Activated T-cell treated with anti-CD3 and anti-CD28 coated beads, Interleukin-2, amount 50 U/mL, for 4 hours (primary cell): ENCODE data around the gene GGACT. TPM values are rescaled to one million over a fixed set of nuclear protein-coding genes. Genes with fewer than 3 reads are reported as not detected.
"Not testable (repeated sequence)": the region's sequence is repeated elsewhere in the genome, so short reads cannot be mapped to it uniquely, and the experiment has no call there.

ENCODE experiments used
- ATAC-seq, 2 donors: fragments of 200-7000 bp; cut with Tn5 transposase; one replicate each; pipeline ENCODE4 v1.10.0; 2021
- DNase-seq: peaks from one replicate; pipeline ENCODE4 v3.0.0-alpha.2; 2020
- H3K27me3 Mint-ChIP-seq: one replicate; pipeline ENCODE4 v1.8.0; 2021; ENCODE audit warnings: low read depth, mixed read lengths
- H3K36me3 Mint-ChIP-seq: one replicate; pipeline ENCODE4 v1.8.0; 2022; ENCODE audit warnings: mixed read lengths; ENCODE audit not compliant: insufficient read depth
- H3K4me1 Mint-ChIP-seq: one replicate; pipeline ENCODE4 v1.8.0; 2021; ENCODE audit warnings: low read depth, mixed read lengths
- H3K4me3 Mint-ChIP-seq: one replicate; pipeline ENCODE4 v1.8.0; 2021; ENCODE audit warnings: mild to moderate bottlenecking, moderate library complexity, mixed read lengths
- H3K9me3 Mint-ChIP-seq: one replicate; pipeline ENCODE4 v1.8.0; 2021; ENCODE audit warnings: mixed read lengths
- total RNA-seq, 3 donors: library from RNA; stranded (reverse); gene quantifications; one replicate each; pipeline ENCODE4 v1.2.1, GENCODE V29; 2021

GGACT gene
- total RNA-seq, 3 donors from 2014 or later, result 2.9 to 4.1 (median 3.9) TPM

- ATAC-seq (no peak), DNase-seq (no peak)
- Mint-ChIP-seq H3K4me1 (peaks cover 27% of the 10 kb centered on the region), H3K27me3 (no peaks in the 10 kb centered on the region), H3K9me3 (no peaks in the 10 kb centered on the region), H3K36me3 (peaks cover 9% of the 10 kb centered on the region), H3K4me3 (no peak overlapping the region)
These were observed 53.7 kb downstream of the GGACT start for GRCh38 chr13:100534911-100535310.

GRCh38 chr13:100534147-100534843, 54.3 kb downstream of the GGACT start:
- Mint-ChIP-seq H3K4me3 (no peak overlapping the region), H3K4me1 (peaks cover 25% of the 10 kb centered on the region), H3K36me3 (peaks cover 12% of the 10 kb centered on the region), H3K9me3 (no peaks in the 10 kb centered on the region), H3K27me3 (no peaks in the 10 kb centered on the region)
- DNase-seq (no peak), ATAC-seq (no peak)

GRCh38 chr13:100533588-100534041, 55.0 kb downstream of the GGACT start:
- H3K9me3 Mint-ChIP-seq, result no peaks in the 10 kb centered on the region
- H3K36me3 Mint-ChIP-seq, result peaks cover 17% of the 10 kb centered on the region
- ATAC-seq (no peak), DNase-seq (no peak)
- peaks cover 18% of the 10 kb centered on the region for H3K4me1 Mint-ChIP-seq
- no peak overlapping the region for H3K4me3 Mint-ChIP-seq
- no peaks in the 10 kb centered on the region for H3K27me3 Mint-ChIP-seq

GRCh38 chr13:100532836-100533435, 55.7 kb downstream of the GGACT start:
- Mint-ChIP-seq H3K4me1 (peaks cover 12% of the 10 kb centered on the region), H3K4me3 (no peak overlapping the region), H3K36me3 (peaks cover 21% of the 10 kb centered on the region), H3K9me3 (no peaks in the 10 kb centered on the region), H3K27me3 (no peaks in the 10 kb centered on the region)
- DNase-seq (no peak), ATAC-seq (no peak)

- Mint-ChIP-seq H3K27me3 (no peaks in the 10 kb centered on the region), H3K4me3 (no peak overlapping the region), H3K36me3 (peaks cover 17% of the 10 kb centered on the region), H3K4me1 (peaks cover 5% of the 10 kb centered on the region), H3K9me3 (no peaks in the 10 kb centered on the region)
- DNase-seq (no peak), ATAC-seq (no peak)
These were observed 56.4 kb downstream of the GGACT start for GRCh38 chr13:100532090-100532766.

GRCh38 chr13:100530671-100531213, 57.8 kb downstream of the GGACT start:
- ATAC-seq (no peak), DNase-seq (no peak)
- no peak overlapping the region for H3K4me3 Mint-ChIP-seq
- no peaks in the 10 kb centered on the region for H3K9me3 Mint-ChIP-seq
- peaks cover 16% of the 10 kb centered on the region for H3K36me3 Mint-ChIP-seq
- no peaks in the 10 kb centered on the region for H3K27me3 Mint-ChIP-seq
- no peaks in the 10 kb centered on the region for H3K4me1 Mint-ChIP-seq

- Mint-ChIP-seq H3K27me3 (no peaks in the 10 kb centered on the region), H3K9me3 (no peaks in the 10 kb centered on the region), H3K4me3 (no peak overlapping the region), H3K4me1 (no peaks in the 10 kb centered on the region), H3K36me3 (peaks cover 16% of the 10 kb centered on the region)
- ATAC-seq, result no peak
- no peak for DNase-seq
These were observed 58.8 kb downstream of the GGACT start for GRCh38 chr13:100529666-100530377.

- H3K9me3 Mint-ChIP-seq, result no peaks in the 10 kb centered on the region
- no peak overlapping the region for H3K4me3 Mint-ChIP-seq
- H3K27me3 Mint-ChIP-seq, result no peaks in the 10 kb centered on the region
- ATAC-seq, result no peak
- DNase-seq, result no peak
- no peaks in the 10 kb centered on the region for H3K4me1 Mint-ChIP-seq
- H3K36me3 Mint-ChIP-seq, result peaks cover 16% of the 10 kb centered on the region
These were observed 59.8 kb downstream of the GGACT start for GRCh38 chr13:100528820-100529219.

- Mint-ChIP-seq H3K4me1 (no peaks in the 10 kb centered on the region), H3K4me3 (no peak overlapping the region), H3K9me3 (no peaks in the 10 kb centered on the region), H3K27me3 (no peaks in the 10 kb centered on the region), H3K36me3 (peaks cover 16% of the 10 kb centered on the region)
- DNase-seq (no peak), ATAC-seq (no peak)
These were observed 60.2 kb downstream of the GGACT start for GRCh38 chr13:100528353-100528752.

GRCh38 chr13:100527644-100528043, 60.9 kb downstream of the GGACT start:
- Mint-ChIP-seq H3K9me3 (no peaks in the 10 kb centered on the region), H3K36me3 (peaks cover 16% of the 10 kb centered on the region), H3K4me3 (no peak overlapping the region), H3K27me3 (no peaks in the 10 kb centered on the region), H3K4me1 (no peaks in the 10 kb centered on the region)
- DNase-seq (no peak), ATAC-seq (no peak)

- Mint-ChIP-seq H3K27me3 (no peaks in the 10 kb centered on the region), H3K4me1 (peaks cover 9% of the 10 kb centered on the region), H3K4me3 (no peak overlapping the region), H3K9me3 (no peaks in the 10 kb centered on the region), H3K36me3 (peaks cover 14% of the 10 kb centered on the region)
- DNase-seq (no peak), ATAC-seq (no peak)
These were observed 62.1 kb downstream of the GGACT start for GRCh38 chr13:100526318-100527000.

GRCh38 chr13:100525453-100526317, 62.9 kb downstream of the GGACT start:
- ATAC-seq (no peak), DNase-seq (no peak)
- Mint-ChIP-seq H3K27me3 (no peaks in the 10 kb centered on the region), H3K9me3 (no peaks in the 10 kb centered on the region), H3K4me3 (no peak overlapping the region), H3K36me3 (peaks cover 14% of the 10 kb centered on the region), H3K4me1 (peaks cover 11% of the 10 kb centered on the region)

- H3K4me3 Mint-ChIP-seq, H3K9me3 Mint-ChIP-seq, H3K27me3 Mint-ChIP-seq, DNase-seq, ATAC-seq: not testable (repeated sequence)
- Mint-ChIP-seq H3K36me3 (peaks cover 14% of the 10 kb centered on the region), H3K4me1 (peaks cover 11% of the 10 kb centered on the region)
These were observed 63.9 kb downstream of the GGACT start for GRCh38 chr13:100524688-100525087.
